ENCODE measurements around the gene EBI3. TPM values are rescaled to one million over a fixed set of nuclear protein-coding genes. Genes with fewer than 3 reads are reported as not detected.
"Not testable (repeated sequence)": the region's sequence is repeated elsewhere in the genome, so short reads cannot be mapped to it uniquely, and the experiment has no call there.

The EBI3 gene
- total RNA-seq, 2 donors from 2014 or later: not detected

GRCh38 chr19:4186087-4186993, 43.0 kb upstream of the EBI3 start:
- Mint-ChIP-seq H3K4me3 (no peak overlapping the region), H3K9me3 (no peaks in the 10 kb centered on the region), H3K27me3 (ENCODE audit: insufficient read depth) (peaks cover 11% of the 10 kb centered on the region), H3K27ac (no peak overlapping the region), H3K36me3 (ENCODE audit: low read depth) (no peaks in the 10 kb centered on the region), H3K4me1 (peaks cover 1% of the 10 kb centered on the region)
- TF ChIP-seq, protein P1, sequence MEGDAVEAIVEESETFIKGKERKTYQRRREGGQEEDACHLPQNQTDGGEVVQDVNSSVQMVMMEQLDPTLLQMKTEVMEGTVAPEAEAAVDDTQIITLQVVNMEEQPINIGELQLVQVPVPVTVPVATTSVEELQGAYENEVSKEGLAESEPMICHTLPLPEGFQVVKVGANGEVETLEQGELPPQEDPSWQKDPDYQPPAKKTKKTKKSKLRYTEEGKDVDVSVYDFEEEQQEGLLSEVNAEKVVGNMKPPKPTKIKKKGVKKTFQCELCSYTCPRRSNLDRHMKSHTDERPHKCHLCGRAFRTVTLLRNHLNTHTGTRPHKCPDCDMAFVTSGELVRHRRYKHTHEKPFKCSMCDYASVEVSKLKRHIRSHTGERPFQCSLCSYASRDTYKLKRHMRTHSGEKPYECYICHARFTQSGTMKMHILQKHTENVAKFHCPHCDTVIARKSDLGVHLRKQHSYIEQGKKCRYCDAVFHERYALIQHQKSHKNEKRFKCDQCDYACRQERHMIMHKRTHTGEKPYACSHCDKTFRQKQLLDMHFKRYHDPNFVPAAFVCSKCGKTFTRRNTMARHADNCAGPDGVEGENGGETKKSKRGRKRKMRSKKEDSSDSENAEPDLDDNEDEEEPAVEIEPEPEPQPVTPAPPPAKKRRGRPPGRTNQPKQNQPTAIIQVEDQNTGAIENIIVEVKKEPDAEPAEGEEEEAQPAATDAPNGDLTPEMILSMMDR (conservative IDR thresholded peaks at IDR 0.05): peak; percentile 93
- Histone ChIP-seq H3K9ac (ENCODE audit: extremely low read depth, low read length, poor library complexity, severe bottlenecking) (no peak overlapping the region), H3K4me3 (ENCODE audit: low read length) (no peak overlapping the region), H3K36me3 (ENCODE audit: control insufficient read depth, insufficient read depth, low read length) (no peaks in the 10 kb centered on the region), H3K9me3 (ENCODE audit: control insufficient read depth, low read length) (no peaks in the 10 kb centered on the region), H3K4me1 (ENCODE audit: control insufficient read depth, insufficient read depth, low read length) (no peaks in the 10 kb centered on the region), H3K27me3 (ENCODE audit: control insufficient read depth, insufficient read depth, low read length, poor library complexity, severe bottlenecking) (no peaks in the 10 kb centered on the region), H3K27ac (ENCODE audit: low read depth, low read length) (no peak overlapping the region)
- peak; percentile 98 for DNase-seq
- 38 to 41% methylated on average over 15 to 20 of the region's 22 CpGs for WGBS, 2 experiments (ENCODE audit: insufficient coverage in 1 of 2, insufficient read length in 1 of 2)

DNA sequence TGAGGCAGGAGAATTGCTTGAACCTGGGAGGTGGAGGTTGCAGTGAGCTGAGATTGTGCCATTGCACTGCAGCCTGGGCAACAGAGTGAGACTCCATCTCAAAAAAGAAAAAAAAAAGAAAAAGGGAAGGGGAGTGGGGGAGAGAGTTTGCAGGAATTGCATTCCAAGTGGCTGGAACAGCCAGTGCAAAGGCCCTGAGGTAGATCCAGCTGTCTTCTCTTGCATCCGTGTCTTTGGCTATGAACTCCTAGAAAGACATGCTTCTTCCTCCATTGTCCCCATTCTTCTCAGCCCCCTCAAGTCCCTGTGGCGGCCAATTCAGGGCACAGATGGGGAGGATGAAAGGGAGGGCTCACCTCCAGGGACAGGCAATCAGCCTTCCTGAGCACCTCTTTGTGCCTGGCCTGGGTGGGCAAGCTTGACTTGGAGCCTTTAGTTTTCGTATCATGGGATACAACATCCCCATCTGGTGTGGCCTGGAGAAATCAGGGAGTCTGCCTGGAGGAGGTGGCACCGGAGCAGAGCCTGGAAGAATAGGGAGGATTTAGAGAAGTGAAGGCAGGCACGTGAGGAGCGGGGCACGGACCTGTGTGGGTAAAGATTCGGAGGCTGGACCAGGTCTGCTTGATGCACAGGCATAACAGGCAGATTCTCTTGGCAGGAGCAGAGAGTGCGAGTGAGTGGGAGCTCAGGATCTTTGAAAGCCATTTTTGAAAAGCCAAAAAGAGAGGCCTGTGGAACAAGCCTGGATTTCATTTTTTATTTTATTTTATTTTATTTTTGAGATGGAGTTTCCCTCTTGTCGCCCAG, 41.8 kb upstream of the EBI3 start:
- H3K4me1 Mint-ChIP-seq: peaks cover 1% of the 10 kb centered on the region
- Histone ChIP-seq H3K4me1 (ENCODE audit: control insufficient read depth, insufficient read depth, low read length) (no peaks in the 10 kb centered on the region), H3K27ac (ENCODE audit: low read depth, low read length) (no peak overlapping the region), H3K36me3 (ENCODE audit: control insufficient read depth, insufficient read depth, low read length) (no peaks in the 10 kb centered on the region), H3K4me3 (ENCODE audit: low read length) (no peak overlapping the region), H3K9ac (ENCODE audit: extremely low read depth, low read length, poor library complexity, severe bottlenecking) (no peak overlapping the region), H3K27me3 (ENCODE audit: control insufficient read depth, insufficient read depth, low read length, poor library complexity, severe bottlenecking) (no peaks in the 10 kb centered on the region), H3K9me3 (ENCODE audit: control insufficient read depth, low read length) (no peaks in the 10 kb centered on the region)
- peaks cover 11% of the 10 kb centered on the region for H3K27me3 Mint-ChIP-seq (ENCODE audit: insufficient read depth)
- no peak overlapping the region for H3K27ac Mint-ChIP-seq
- DNase-seq: peak; percentile 30
- no peaks in the 10 kb centered on the region for H3K36me3 Mint-ChIP-seq (ENCODE audit: low read depth)
- H3K9me3 Mint-ChIP-seq: no peaks in the 10 kb centered on the region
- TF ChIP-seq, protein P1 (conservative IDR thresholded peaks at IDR 0.05): no peak
- WGBS, 2 experiments (ENCODE audit: insufficient coverage in 1 of 2, insufficient read length in 1 of 2): 92 to 93% methylated on average over 9 to 10 of the region's 10 CpGs
- no peak overlapping the region for H3K4me3 Mint-ChIP-seq

DNA sequence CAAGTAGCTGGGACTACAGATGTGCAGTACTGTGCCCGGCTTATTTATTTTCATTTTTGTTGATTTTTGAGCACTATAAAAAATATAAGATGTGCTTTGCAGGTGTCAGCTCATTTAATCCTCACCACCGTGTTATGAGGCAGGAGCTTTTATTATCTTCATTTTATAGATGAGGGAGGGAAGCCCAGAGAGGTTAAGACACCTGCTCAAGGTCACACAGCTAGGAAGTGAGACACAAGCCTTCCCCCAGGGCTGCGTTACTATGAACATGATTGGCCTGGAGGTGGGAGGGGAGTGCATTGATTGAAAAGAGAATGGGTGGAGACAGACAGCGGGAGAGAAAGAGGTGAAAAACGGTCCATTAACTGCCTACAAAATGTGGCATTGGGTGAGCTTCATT, 39.7 kb upstream of the EBI3 start:
- Histone ChIP-seq H3K36me3 (ENCODE audit: control insufficient read depth, insufficient read depth, low read length) (no peaks in the 10 kb centered on the region), H3K27me3 (ENCODE audit: control insufficient read depth, insufficient read depth, low read length, poor library complexity, severe bottlenecking) (no peaks in the 10 kb centered on the region), H3K9me3 (ENCODE audit: control insufficient read depth, low read length) (no peaks in the 10 kb centered on the region), H3K4me3 (ENCODE audit: low read length) (no peak overlapping the region), H3K9ac (ENCODE audit: extremely low read depth, low read length, poor library complexity, severe bottlenecking) (no peak overlapping the region), H3K27ac (ENCODE audit: low read depth, low read length) (no peak overlapping the region), H3K4me1 (ENCODE audit: control insufficient read depth, insufficient read depth, low read length) (no peaks in the 10 kb centered on the region)
- WGBS, 2 experiments (ENCODE audit: insufficient coverage in 1 of 2, insufficient read length in 1 of 2): 83 to 93% methylated on average over 3 to 5 of the region's 5 CpGs
- DNase-seq: no peak
- no peak overlapping the region for H3K4me3 Mint-ChIP-seq
- no peaks in the 10 kb centered on the region for H3K36me3 Mint-ChIP-seq (ENCODE audit: low read depth)
- no peak overlapping the region for H3K27ac Mint-ChIP-seq
- H3K9me3 Mint-ChIP-seq: no peaks in the 10 kb centered on the region
- TF ChIP-seq, protein P1 (conservative IDR thresholded peaks at IDR 0.05): no peak
- H3K4me1 Mint-ChIP-seq: no peaks in the 10 kb centered on the region
- H3K27me3 Mint-ChIP-seq (ENCODE audit: insufficient read depth): peaks cover 20% of the 10 kb centered on the region

GRCh38 chr19:4192537-4192936, 36.8 kb upstream of the EBI3 start:
- not testable (repeated sequence) for H3K36me3 ChIP-seq (ENCODE audit: control insufficient read depth, insufficient read depth, low read length); H3K9me3 ChIP-seq (ENCODE audit: control insufficient read depth, low read length); H3K4me1 ChIP-seq (ENCODE audit: control insufficient read depth, insufficient read depth, low read length); H3K4me1 Mint-ChIP-seq; H3K27ac Mint-ChIP-seq; H3K27me3 ChIP-seq (ENCODE audit: control insufficient read depth, insufficient read depth, low read length, poor library complexity, severe bottlenecking); H3K36me3 Mint-ChIP-seq (ENCODE audit: low read depth); DNase-seq; H3K27ac ChIP-seq (ENCODE audit: low read depth, low read length); H3K4me3 ChIP-seq (ENCODE audit: low read length); H3K4me3 Mint-ChIP-seq; H3K9me3 Mint-ChIP-seq; H3K9ac ChIP-seq (ENCODE audit: extremely low read depth, low read length, poor library complexity, severe bottlenecking)
- H3K27me3 Mint-ChIP-seq (ENCODE audit: insufficient read depth): peaks cover 41% of the 10 kb centered on the region
- 89 to 100% methylated on average over 1 to 3 of the region's 3 CpGs for WGBS, 2 experiments (ENCODE audit: insufficient coverage in 1 of 2, insufficient read length in 1 of 2)
